Panc1 (cell line): ENCODE measurements around the gene DNAJA4.
A peak's percentile ranks its signal among the peaks of the same experiment; 100 is the strongest.

Experiments used
- POLR2AphosphoS5 ChIP-seq: IDR thresholded peaks from 2 replicates; pipeline ENCODE4 v1.6.1; 2012; ENCODE audit warnings: mild to moderate bottlenecking, low read depth, low read length, moderate library complexity
- REST ChIP-seq, 2 experiments: IDR thresholded peaks; 2 replicates each; pipeline ENCODE4 v1.6.1; 2011 to 2012; ENCODE audit warnings: low read depth in 2 of 2, control low read depth in 1 of 2, low read length in 1 of 2, mild to moderate bottlenecking in 1 of 2, moderate library complexity in 1 of 2; ENCODE audit not compliant: insufficient read depth in 1 of 2
- SIN3A ChIP-seq: IDR thresholded peaks from 2 replicates; pipeline ENCODE4 v1.6.1; 2012; ENCODE audit warnings: low read depth, mild to moderate bottlenecking, low read length, moderate library complexity, borderline replicate concordance; ENCODE audit not compliant: insufficient read depth
- TF ChIP-seq, protein P1 (sequence below): fragments of 450-650 bp; IDR thresholded peaks from 2 replicates; pipeline ENCODE4 v1.5.1; 2017; ENCODE audit warnings: mild to moderate bottlenecking

DNA sequence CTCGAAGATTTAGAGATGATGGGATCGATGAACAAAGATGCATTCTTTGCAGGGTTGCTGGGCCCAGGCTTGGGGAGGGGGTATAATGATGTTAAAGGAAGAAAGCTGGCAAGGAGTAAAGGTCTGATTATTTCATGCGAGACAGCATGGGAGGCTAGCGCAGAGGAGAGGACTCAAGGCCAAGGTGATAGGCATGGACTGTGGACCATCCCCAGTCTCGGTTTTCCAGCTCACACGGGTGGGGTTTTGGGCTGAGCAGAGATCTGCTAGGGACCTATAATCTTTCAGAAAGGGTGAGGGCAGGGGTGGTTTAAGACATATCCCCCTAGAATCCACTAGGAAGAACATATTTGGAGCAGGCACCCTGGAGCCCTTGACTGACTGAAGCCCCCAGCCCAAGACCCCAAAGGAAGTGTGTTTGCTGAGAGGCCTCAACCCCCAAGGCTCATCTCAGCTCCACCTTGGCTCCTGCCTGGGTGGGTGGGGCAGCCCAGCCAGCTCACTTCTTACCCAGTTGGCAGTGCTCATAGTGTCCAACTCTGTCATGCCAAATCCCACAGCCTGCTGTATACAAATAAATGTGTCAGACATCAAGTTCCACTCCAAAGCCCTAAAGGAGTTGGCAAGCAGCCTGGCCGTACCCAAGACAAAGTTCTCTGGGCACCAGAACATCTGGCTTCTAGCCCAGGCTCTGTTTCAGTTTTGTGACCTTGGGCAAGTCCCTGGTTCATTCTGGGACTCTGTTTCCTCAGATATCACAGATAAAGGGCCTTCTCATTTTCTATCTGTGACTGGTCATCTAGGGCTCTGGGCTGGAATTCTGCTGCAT lies 47.9 kb upstream of the DNAJA4 start:
- TF ChIP-seq, protein P1, sequence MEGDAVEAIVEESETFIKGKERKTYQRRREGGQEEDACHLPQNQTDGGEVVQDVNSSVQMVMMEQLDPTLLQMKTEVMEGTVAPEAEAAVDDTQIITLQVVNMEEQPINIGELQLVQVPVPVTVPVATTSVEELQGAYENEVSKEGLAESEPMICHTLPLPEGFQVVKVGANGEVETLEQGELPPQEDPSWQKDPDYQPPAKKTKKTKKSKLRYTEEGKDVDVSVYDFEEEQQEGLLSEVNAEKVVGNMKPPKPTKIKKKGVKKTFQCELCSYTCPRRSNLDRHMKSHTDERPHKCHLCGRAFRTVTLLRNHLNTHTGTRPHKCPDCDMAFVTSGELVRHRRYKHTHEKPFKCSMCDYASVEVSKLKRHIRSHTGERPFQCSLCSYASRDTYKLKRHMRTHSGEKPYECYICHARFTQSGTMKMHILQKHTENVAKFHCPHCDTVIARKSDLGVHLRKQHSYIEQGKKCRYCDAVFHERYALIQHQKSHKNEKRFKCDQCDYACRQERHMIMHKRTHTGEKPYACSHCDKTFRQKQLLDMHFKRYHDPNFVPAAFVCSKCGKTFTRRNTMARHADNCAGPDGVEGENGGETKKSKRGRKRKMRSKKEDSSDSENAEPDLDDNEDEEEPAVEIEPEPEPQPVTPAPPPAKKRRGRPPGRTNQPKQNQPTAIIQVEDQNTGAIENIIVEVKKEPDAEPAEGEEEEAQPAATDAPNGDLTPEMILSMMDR = no peak
- peak; percentile 81 for TF ChIP-seq POLR2AphosphoS5
- TF ChIP-seq REST (IDR thresholded peaks at IDR 0.05; ENCODE audit: insufficient read depth in 1 of 2, low read depth in 2 of 2, low read length in 1 of 2) = no peak; a peak in 1 of 4 replicates
- no peak for TF ChIP-seq SIN3A
